Trophoblast cell (in vitro differentiated cells and primary cell): ENCODE results near the gene MYO1A.

Experiments
- DNase-seq, 2 donors: peaks; one replicate each; pipeline ENCODE4 v3.0.0-alpha.2; 2016
- H2AFZ ChIP-seq: 2 replicates; pipeline ENCODE4 v1.6.1; 2013; ENCODE audit warnings: low read length, moderate library complexity, mild to moderate bottlenecking; ENCODE audit not compliant: insufficient read depth, poor library complexity
- H2AK5ac ChIP-seq: 2 replicates; pipeline ENCODE4 v1.6.1; 2013; ENCODE audit warnings: mild to moderate bottlenecking, low read length
- H2BK120ac ChIP-seq: 2 replicates; pipeline ENCODE4 v1.6.1; 2013; ENCODE audit warnings: low read length, mild to moderate bottlenecking, moderate library complexity; ENCODE audit not compliant: insufficient read depth, poor library complexity
- H2BK12ac ChIP-seq: 2 replicates; pipeline ENCODE4 v1.6.1; 2013; ENCODE audit warnings: mild to moderate bottlenecking, low read length, moderate library complexity
- H2BK5ac ChIP-seq: 2 replicates; pipeline ENCODE4 v1.6.1; 2013; ENCODE audit warnings: low read length, low read depth, moderate library complexity, mild to moderate bottlenecking; ENCODE audit not compliant: poor library complexity
- H3K14ac ChIP-seq: 2 replicates; pipeline ENCODE4 v1.6.1; 2013; ENCODE audit warnings: mild to moderate bottlenecking, low read length
- H3K18ac ChIP-seq: 2 replicates; pipeline ENCODE4 v1.6.1; 2013; ENCODE audit warnings: mild to moderate bottlenecking, low read length
- H3K23ac ChIP-seq: 2 replicates; pipeline ENCODE4 v1.6.1; 2013; ENCODE audit warnings: low read length
- H3K27ac ChIP-seq: 2 replicates; pipeline ENCODE4 v1.5.1; 2013; ENCODE audit warnings: low read depth, mild to moderate bottlenecking, inconsistent platforms, low read length, moderate library complexity
- H3K27me3 ChIP-seq: 2 replicates; pipeline ENCODE4 v1.6.1; 2013; ENCODE audit warnings: inconsistent platforms, mild to moderate bottlenecking, low read length, moderate library complexity; ENCODE audit not compliant: insufficient read depth
- H3K36me3 ChIP-seq, 2 experiments: 1 replicate in 1 of 2; 2 replicates in 1 of 2; pipeline ENCODE4 v1.6.1; 2013; ENCODE audit warnings: low read length in 2 of 2, mild to moderate bottlenecking in 2 of 2, moderate library complexity in 1 of 2; ENCODE audit not compliant: insufficient read depth in 2 of 2, control insufficient read depth in 1 of 2
- H3K4ac ChIP-seq: 2 replicates; pipeline ENCODE4 v1.6.1; 2013; ENCODE audit warnings: low read depth, mild to moderate bottlenecking, low read length, moderate library complexity
- H3K4me1 ChIP-seq, 2 experiments: 1 replicate in 1 of 2; 2 replicates in 1 of 2; pipeline ENCODE4 v1.6.1; 2013; ENCODE audit warnings: low read length in 2 of 2, mild to moderate bottlenecking in 2 of 2, moderate library complexity in 1 of 2; ENCODE audit not compliant: insufficient read depth in 2 of 2, control insufficient read depth in 1 of 2
- H3K4me2 ChIP-seq: 2 replicates; pipeline ENCODE4 v1.6.1; 2013; ENCODE audit warnings: inconsistent platforms, mild to moderate bottlenecking, low read length, moderate library complexity
- H3K4me3 ChIP-seq: 2 replicates; pipeline ENCODE4 v1.5.1; 2013; ENCODE audit warnings: mild to moderate bottlenecking, low read depth, low read length, inconsistent platforms
- H3K79me1 ChIP-seq: one replicate; pipeline ENCODE4 v1.6.1; 2013; ENCODE audit warnings: low read length
- H3K79me2 ChIP-seq: 2 replicates; pipeline ENCODE4 v1.6.1; 2013; ENCODE audit warnings: low read length, mild to moderate bottlenecking; ENCODE audit not compliant: control insufficient read depth, insufficient read depth, poor library complexity
- H3K9ac ChIP-seq: 2 replicates; pipeline ENCODE4 v1.6.1; 2013; ENCODE audit warnings: mild to moderate bottlenecking, low read length
- H3K9me3 ChIP-seq: 2 replicates; pipeline ENCODE4 v1.6.1; 2013; ENCODE audit warnings: low read depth, mild to moderate bottlenecking, control low read depth, inconsistent platforms, low read length; ENCODE audit not compliant: insufficient read depth
- H4K12ac ChIP-seq: 2 replicates; pipeline ENCODE4 v1.6.1; 2013; ENCODE audit warnings: low read depth, mild to moderate bottlenecking, low read length, moderate library complexity
- H4K8ac ChIP-seq: 2 replicates; pipeline ENCODE4 v1.6.1; 2013; ENCODE audit warnings: low read depth, mild to moderate bottlenecking, low read length, moderate library complexity
- H4K91ac ChIP-seq: one replicate; pipeline ENCODE4 v1.6.1; 2013; ENCODE audit warnings: low read depth, mild to moderate bottlenecking, low read length, moderate library complexity
- WGBS: extraction: QIAGEN DNeasy Blood & Tissue Kit; methylation state at CpG from one replicate; pipeline ENCODE4 v1.1.7; 2013; ENCODE audit warnings: missing lambda C conversion rate; ENCODE audit not compliant: insufficient read length, insufficient coverage; ENCODE audit errors: extremely low coverage; 5-methylcytosine and 5-hydroxymethylcytosine counted together

The MYO1A gene

DNA sequence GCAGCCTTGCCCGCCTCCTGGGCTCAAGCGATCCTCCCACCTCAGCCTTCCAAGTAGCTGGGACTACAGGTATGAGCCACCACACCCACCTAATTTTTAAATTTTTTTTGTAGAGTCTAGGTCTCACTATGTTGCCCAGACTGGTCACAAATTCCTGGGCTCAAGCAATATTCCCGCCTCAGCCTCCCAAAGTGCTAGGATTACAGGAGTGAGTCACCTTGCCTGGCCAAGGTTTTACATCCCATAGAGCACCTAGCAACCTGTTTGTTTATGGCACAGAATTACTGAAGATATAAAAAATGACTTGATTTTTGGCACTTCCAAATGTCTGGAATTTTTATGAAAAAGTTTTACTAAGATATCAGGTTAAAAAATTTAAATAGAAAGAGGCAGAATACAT lies 16.5 kb downstream of the MYO1A start:
- peaks cover 0 to 3% of the 10 kb centered on the region in 2 experiments for H3K4me1 ChIP-seq
- H2BK5ac ChIP-seq, result no peak overlapping the region
- H2AFZ ChIP-seq, result no peak overlapping the region
- H3K27ac ChIP-seq, result no peak overlapping the region
- no peak overlapping the region for H3K23ac ChIP-seq
- no peak overlapping the region for H2AK5ac ChIP-seq
- peak in 1 of 2 donors; percentile 34 for DNase-seq
- H3K27me3 ChIP-seq, result no peaks in the 10 kb centered on the region
- H4K91ac ChIP-seq, result no peak overlapping the region
- H2BK12ac ChIP-seq, result no peak overlapping the region
- no peaks in the 10 kb centered on the region for H3K36me3 ChIP-seq
- no peak overlapping the region for H4K8ac ChIP-seq
- H3K4ac ChIP-seq, result no peak overlapping the region
- no peak overlapping the region for H3K18ac ChIP-seq
- H3K79me2 ChIP-seq, result no peaks in the 10 kb centered on the region
- no peak overlapping the region for H3K4me3 ChIP-seq
- H3K9me3 ChIP-seq, result peaks cover 1% of the 10 kb centered on the region
- no peak overlapping the region for H4K12ac ChIP-seq
- no peak overlapping the region for H2BK120ac ChIP-seq
- peaks cover 1% of the 10 kb centered on the region for H3K79me1 ChIP-seq
- H3K9ac ChIP-seq, result no peak overlapping the region
- no peak overlapping the region for H3K14ac ChIP-seq
- H3K4me2 ChIP-seq, result no peak overlapping the region
- WGBS, result no CpG with 5 or more reads among the region's 3 CpGs

DNA sequence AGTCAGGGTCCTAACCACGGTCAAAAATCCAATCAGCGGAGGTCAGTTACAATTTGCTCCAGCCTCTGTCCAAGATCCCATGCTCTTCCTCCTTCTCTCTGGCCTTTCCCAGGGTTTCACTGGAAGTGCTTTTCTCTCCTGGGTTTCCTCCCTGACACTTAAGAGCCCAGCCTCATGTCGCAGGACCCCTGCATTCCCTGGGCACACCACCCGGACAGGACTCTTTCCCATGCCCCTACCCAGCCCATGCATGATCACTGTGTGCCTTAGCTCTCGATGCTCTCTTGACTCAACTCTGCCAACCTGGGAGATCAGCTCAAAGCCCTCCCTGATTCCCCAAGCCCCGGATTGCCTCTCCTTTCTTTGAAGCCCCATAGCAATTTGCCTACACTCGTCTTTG lies 18.1 kb downstream of the MYO1A start:
- no peak for DNase-seq
- no peak overlapping the region for H3K4me2 ChIP-seq
- no peak overlapping the region for H3K23ac ChIP-seq
- H4K12ac ChIP-seq, result no peak overlapping the region
- no CpG with 5 or more reads among the region's 7 CpGs for WGBS
- no peak overlapping the region for H3K9ac ChIP-seq
- no peaks in the 10 kb centered on the region for H3K79me2 ChIP-seq
- H3K4me3 ChIP-seq, result no peak overlapping the region
- no peak overlapping the region for H2AFZ ChIP-seq
- no peak overlapping the region for H3K4ac ChIP-seq
- H3K27me3 ChIP-seq, result no peaks in the 10 kb centered on the region
- no peaks in the 10 kb centered on the region for H3K36me3 ChIP-seq
- no peak overlapping the region for H3K14ac ChIP-seq
- H2BK5ac ChIP-seq, result no peak overlapping the region
- H4K91ac ChIP-seq, result peak overlapping the region; percentile 48
- no peak overlapping the region for H3K18ac ChIP-seq
- no peak overlapping the region for H2BK120ac ChIP-seq
- H4K8ac ChIP-seq, result no peak overlapping the region
- peak overlapping the region; percentile 77 for H2BK12ac ChIP-seq
- peaks cover 0 to 3% of the 10 kb centered on the region in 2 experiments for H3K4me1 ChIP-seq
- peaks cover under 1% of the 10 kb centered on the region for H3K9me3 ChIP-seq
- no peak overlapping the region for H3K27ac ChIP-seq
- H3K79me1 ChIP-seq, result peaks cover 1% of the 10 kb centered on the region
- H2AK5ac ChIP-seq, result no peak overlapping the region

GRCh38 chr12:57031138-57031725 lies 18.7 kb downstream of the MYO1A start:
- Histone ChIP-seq H3K4me2 (no peak overlapping the region), H3K79me2 (no peaks in the 10 kb centered on the region), H2BK12ac (no peak overlapping the region), H3K27ac (no peak overlapping the region), H3K36me3 (no peaks in the 10 kb centered on the region), H3K4me1 (peaks cover 0 to 3% of the 10 kb centered on the region in 2 experiments), H4K8ac (no peak overlapping the region), H2BK120ac (no peak overlapping the region), H3K18ac (no peak overlapping the region), H4K12ac (no peak overlapping the region), H3K27me3 (no peaks in the 10 kb centered on the region), H3K4ac (no peak overlapping the region), H3K9ac (no peak overlapping the region), H4K91ac (peak overlapping the region; percentile 48), H3K23ac (no peak overlapping the region), H3K4me3 (no peak overlapping the region), H3K14ac (no peak overlapping the region), H3K79me1 (peaks cover 1% of the 10 kb centered on the region), H2AK5ac (no peak overlapping the region), H3K9me3 (no peaks in the 10 kb centered on the region), H2BK5ac (no peak overlapping the region), H2AFZ (no peak overlapping the region)
- DNase-seq, result no peak
- WGBS, result no CpG with 5 or more reads among the region's 2 CpGs

- Histone ChIP-seq H3K4ac (no peak overlapping the region), H3K18ac (no peak overlapping the region), H3K27me3 (no peaks in the 10 kb centered on the region), H3K36me3 (no peaks in the 10 kb centered on the region), H3K9me3 (no peaks in the 10 kb centered on the region), H4K8ac (no peak overlapping the region), H4K12ac (no peak overlapping the region), H4K91ac (no peak overlapping the region), H2BK12ac (no peak overlapping the region), H3K27ac (no peak overlapping the region), H3K14ac (no peak overlapping the region), H3K4me3 (no peak overlapping the region), H2BK5ac (no peak overlapping the region), H3K79me2 (no peaks in the 10 kb centered on the region), H3K9ac (no peak overlapping the region), H3K4me1 (no peaks in the 10 kb centered on the region), H3K79me1 (peaks cover 1% of the 10 kb centered on the region), H3K23ac (no peak overlapping the region), H2AK5ac (no peak overlapping the region), H2AFZ (no peak overlapping the region), H3K4me2 (no peak overlapping the region), H2BK120ac (no peak overlapping the region)
- no peak for DNase-seq
- no CpG with 5 or more reads among the region's 7 CpGs for WGBS
Measured at GRCh38 chr12:57029457-57029856, 20.5 kb downstream of the MYO1A start.
